NCI-H460 (cell line): ENCODE data around the gene MYT1. TPM values are rescaled to one million over a fixed set of nuclear protein-coding genes. Genes with fewer than 3 reads are reported as not detected.

Experiments
- DNase-seq: peaks from one replicate; pipeline ENCODE4 v3.0.0-alpha.2; 2016; ENCODE audit warnings: low read depth; ENCODE audit errors: extremely low read depth
- total RNA-seq: library from RNA; depleted of rRNA; stranded (reverse); fragments of >200 nt; shearing (Covaris generic); gene quantifications from 2 replicates; pipeline ENCODE4 v1.2.3, GENCODE V29; 2014

The MYT1 gene
- total RNA-seq, 1 experiment from 2014 or later = not detected

DNA sequence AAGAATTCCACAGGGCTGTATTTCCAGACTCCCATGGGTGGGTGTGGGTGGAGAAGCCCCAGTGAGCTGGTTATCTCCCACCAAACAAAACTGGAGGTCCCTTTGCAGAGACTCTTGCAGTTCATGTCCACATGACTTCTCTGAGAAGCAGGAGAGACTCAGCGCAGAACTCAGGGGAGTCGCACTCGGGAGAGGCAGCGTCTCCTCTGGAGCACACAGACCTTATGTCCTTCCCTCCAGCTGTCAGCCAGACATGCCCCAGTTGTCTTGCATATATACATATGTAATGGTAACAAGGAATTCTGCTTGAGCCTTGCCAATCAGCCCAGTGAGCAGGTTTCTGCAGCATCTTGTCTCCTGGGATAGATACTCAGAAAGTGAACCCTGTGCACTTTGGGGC is 23.8 kb downstream of the MYT1 start:
- no peak for DNase-seq

GRCh38 chr20:64188682-64189529 is 24.7 kb downstream of the MYT1 start:
- no peak for DNase-seq

- DNase-seq = no peak
Measured at GRCh38 chr20:64189530-64189966, 25.3 kb downstream of the MYT1 start.

GRCh38 chr20:64189986-64190385 is 25.7 kb downstream of the MYT1 start:
- DNase-seq = no peak

GRCh38 chr20:64191002-64191401 is 26.8 kb downstream of the MYT1 start:
- no peak for DNase-seq

GRCh38 chr20:64192406-64192805 is 28.2 kb downstream of the MYT1 start:
- DNase-seq = no peak

DNA sequence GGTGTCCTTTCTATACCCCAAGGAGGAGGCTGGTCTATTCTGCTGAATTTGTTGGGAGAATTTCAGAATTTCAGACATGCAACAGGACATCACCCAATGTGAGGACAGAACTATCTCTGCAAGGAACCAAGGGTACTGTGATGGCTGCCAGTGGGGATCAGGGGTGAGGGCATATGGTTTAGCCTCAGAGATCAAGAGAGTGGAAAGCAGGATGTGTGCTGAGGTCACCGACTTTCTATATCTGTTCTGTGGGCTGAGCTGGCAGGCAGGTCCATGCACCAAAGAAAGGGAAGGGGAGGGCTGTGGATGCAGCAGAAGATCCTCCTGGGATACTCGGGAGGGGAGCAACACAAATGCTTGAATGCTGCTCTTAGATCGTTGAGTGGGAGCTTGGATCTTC is 28.8 kb downstream of the MYT1 start:
- no peak for DNase-seq

GRCh38 chr20:64194269-64194668 is 30.0 kb downstream of the MYT1 start:
- DNase-seq = no peak

- DNase-seq = no peak
Measured at GRCh38 chr20:64196309-64196708, 32.1 kb downstream of the MYT1 start.

- no peak for DNase-seq
Measured at GRCh38 chr20:64196847-64197306, 32.6 kb downstream of the MYT1 start.

DNA sequence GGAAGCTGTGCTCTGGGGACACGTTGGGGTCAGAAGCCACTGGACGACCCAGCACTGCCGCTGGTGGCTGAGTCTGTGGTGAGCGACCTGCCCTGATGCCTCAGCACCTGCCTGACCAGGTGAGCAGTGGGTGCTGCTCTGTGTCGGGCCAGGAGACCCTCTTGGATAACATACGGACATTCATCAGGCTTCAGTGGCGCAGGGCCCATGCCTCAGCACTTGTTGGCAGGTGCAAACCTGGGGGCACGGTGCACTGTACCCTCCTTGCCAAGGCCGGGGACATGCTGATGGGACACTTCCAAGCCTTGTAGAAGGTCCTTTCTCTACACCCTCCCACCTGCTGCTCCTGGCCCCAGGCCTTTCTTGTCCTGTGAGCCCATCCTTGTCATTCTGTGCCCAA is 34.1 kb downstream of the MYT1 start:
- no peak for DNase-seq

DNA sequence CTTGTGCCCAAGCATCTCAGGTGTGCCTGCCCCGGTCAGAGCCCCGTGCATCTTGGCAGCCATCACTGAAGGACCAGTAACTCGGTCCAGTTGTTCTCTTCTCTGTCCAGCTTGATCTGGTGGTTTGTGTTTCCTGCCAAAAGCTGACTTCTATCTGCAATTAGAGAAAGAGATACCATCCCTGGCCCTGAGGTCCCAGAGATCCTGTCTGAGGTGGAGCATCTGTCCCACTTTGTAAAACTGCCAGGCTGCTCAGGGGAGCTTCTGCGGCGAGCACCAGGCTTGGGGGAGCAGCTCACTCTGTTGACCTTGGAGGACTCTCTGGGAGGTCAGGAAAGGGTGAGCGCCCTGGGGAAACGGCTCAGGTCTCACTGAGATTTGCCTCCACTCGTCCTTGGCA is 35.1 kb downstream of the MYT1 start:
- DNase-seq = no peak

GRCh38 chr20:64200740-64201139 is 36.5 kb downstream of the MYT1 start:
- DNase-seq = no peak

DNA sequence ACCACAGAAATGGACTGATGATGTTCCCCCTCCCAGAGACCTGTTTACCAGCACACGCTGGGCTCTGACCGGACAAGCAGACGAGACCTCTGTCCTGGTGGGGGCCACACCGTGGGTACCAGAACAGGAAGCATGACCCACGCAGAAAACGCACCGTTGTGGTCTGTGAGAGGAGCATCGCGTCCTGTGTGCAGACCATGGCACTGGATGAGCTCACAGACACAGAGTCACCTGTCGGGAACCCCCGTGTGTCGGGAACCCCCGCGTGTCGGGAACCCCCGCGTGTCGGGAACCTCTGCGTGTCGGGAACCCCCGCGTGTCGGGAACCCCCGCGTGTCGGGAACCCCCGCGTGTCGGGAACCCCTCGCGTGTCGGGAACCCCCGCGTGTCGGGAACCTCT is 37.4 kb downstream of the MYT1 start:
- DNase-seq = no peak

DNA sequence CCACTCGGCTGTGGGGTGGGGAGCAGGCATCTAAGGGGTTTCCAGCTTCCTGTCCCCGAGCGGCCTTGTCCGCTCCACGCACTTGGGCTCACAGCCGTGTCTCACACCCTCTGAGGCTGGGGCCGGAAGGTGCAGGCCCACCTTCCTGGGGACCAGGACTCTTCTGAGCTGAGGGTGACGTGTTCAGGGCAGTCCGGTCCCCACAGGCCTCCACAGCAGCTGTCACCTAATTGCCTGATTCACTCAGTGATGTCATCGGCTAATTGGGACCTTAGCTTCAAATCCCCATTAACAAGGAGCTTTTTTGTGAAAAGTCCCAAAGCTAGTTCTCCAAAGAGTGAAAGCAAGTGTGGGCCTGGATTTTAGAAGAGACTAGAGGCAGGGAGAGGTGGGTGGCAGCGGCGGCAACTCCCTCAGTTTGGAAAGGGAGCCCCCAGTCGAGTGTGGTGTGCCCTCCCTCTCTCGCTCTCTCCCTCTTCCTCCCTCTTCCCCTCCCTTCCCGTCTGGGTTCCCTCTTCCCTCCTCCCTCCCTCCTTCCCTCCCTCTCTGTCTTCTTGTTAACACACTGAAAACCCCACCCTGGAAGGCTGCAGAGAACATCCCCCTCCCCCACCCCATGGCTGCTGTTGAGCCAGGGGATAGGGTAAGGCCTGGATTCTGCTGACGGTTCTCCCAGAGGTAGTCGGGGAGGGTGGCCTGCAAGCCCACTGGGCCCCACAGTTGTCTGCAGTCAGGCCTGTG is 39.0 kb downstream of the MYT1 start:
- DNase-seq = no peak

DNA sequence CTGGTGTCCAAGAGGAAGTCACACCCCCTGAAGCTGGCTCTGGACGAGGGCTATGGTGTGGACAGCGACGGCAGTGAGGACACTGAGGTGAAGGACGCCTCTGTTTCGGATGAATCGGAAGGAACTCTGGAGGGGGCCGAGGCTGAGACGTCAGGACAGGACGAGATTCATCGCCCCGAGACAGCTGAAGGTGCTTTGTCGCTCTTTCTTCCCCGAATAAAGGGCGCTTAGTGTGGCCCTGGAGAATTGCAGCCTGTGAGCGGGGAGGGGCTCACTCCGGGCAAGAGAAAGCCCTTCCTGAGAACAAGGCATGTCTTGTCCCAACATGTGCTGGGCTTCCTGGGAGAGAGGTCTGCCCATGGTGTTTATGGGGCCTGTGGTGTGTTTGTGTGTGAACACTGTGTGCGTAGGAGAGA is 41.4 kb downstream of the MYT1 start:
- no peak for DNase-seq

DNA sequence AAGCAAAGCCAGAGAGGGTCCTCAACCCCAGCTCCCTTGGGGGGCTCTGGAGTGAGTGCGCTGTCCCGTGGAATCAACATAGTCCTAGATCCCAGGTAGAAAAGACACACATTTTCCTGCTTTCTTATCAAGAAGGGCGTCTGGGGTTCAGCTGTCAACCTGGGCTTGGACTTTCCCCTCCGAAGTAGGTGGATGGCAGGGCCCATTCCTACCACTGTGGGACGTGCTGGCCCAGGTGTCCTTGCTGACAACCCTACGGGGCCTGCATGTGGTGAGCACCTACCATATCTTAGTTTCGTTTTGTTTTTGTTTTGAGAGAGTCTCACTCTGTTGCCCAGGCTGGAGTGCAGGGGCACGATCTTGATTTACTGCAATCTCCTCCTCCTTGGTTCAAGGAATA is 42.4 kb downstream of the MYT1 start:
- DNase-seq = no peak

DNA sequence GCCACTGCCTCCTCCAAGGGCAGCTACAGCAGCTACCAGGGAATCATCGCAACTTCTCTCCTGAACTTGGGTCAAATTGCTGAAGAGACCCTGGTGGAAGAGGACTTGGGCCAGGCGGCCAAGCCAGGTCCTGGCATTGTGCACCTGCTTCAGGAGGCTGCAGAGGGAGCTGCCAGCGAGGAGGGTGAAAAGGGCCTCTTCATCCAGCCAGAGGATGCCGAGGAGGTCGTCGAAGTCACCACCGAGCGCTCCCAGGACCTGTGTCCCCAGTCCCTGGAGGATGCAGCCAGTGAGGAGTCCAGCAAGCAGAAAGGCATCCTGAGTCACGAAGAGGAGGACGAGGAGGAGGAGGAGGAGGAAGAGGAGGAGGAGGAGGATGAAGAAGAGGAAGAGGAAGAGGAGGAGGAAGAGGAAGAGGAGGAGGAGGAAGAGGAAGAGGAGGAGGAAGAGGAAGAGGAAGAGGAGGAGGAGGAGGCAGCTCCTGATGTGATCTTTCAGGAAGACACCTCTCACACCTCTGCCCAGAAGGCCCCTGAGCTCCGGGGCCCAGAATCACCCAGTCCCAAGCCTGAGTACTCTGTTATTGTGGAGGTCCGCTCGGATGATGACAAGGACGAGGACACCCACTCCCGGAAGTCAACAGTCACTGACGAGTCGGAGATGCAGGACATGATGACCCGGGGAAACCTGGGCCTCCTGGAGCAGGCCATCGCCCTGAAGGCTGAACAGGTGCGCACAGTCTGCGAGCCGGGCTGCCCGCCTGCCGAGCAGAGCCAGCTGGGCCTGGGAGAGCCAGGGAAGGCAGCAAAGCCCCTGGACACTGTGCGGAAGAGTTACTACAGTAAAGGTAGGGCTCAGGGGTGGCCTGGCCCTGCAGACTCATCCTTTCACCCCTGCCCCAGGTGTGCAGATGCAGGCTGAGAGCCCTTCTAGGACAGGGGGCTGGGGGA is 43.7 kb downstream of the MYT1 start:
- no peak for DNase-seq

DNA sequence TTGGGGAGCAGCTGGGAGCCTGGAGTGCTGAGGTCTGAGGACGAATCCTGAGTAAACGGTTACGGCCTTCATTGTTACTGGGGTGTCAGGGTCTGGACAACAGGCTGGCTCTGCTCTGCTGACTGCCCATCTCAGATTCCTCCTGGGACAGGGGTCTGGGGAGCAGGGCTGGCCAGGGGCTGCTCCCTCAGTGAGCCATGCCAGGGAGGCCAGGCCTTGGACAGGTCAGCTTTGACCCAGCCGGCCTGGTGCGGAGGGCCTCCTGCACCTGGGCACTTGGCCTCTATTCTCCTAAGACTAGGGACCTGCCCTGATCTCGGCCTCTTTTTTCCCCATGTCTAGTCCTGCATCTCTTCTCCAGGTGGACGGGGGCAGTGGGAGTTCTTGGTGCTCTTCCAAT is 44.9 kb downstream of the MYT1 start:
- DNase-seq = no peak

- no peak for DNase-seq
Measured at GRCh38 chr20:64210656-64211369, 46.6 kb downstream of the MYT1 start.
